IMR-90 (cell line): ENCODE data around the gene TGOLN2. TPM values are rescaled to one million over a fixed set of nuclear protein-coding genes. Genes with fewer than 3 reads are reported as not detected.

ENCODE experiments used
- ATAC-seq: fragments of 200-7000 bp; cut with Tn5 transposase; 2 replicates; pipeline ENCODE4 v1.9.1; 2020; ENCODE audit warnings: low read depth, mild to moderate bottlenecking, moderate library complexity
- BruUV-seq: library from RNA; stranded (reverse); fragments of 400-500 nt; replicated peaks from 2 replicates; lab custom pipeline; 2021; lab: Mats Ljungman, UMichigan
- CTCF ChIA-PET: fragments of 300-600 bp; formaldehyde crosslinking; extraction: SDS; loops from one replicate; lab custom pipeline; 2021; ENCODE audit warnings: antibody characterized with exemption; lab: Yijun Ruan, JAX
- POLR2A ChIA-PET: fragments of 300-600 bp; sonication (Branson Sonifier 250); formaldehyde crosslinking; loops from one replicate; lab custom pipeline; 2022; ENCODE audit warnings: antibody characterized with exemption; ENCODE audit not compliant: unreplicated experiment; lab: Charles Lee
- DNase-seq: peaks from one replicate; pipeline ENCODE4 v3.0.0; 2013
- H2AFZ ChIP-seq: replicated peaks from 2 replicates; pipeline ENCODE3; 2013; ENCODE audit warnings: low read length, mild to moderate bottlenecking; ENCODE audit not compliant: poor library complexity
- H2AK5ac ChIP-seq: 2 replicates; pipeline ENCODE4 v1.6.1; 2013; ENCODE audit warnings: low read depth, low read length, inconsistent platforms
- H2AK9ac ChIP-seq: replicated peaks from 2 replicates; pipeline ENCODE3; 2013; ENCODE audit warnings: mild to moderate bottlenecking, low read depth, low read length, moderate library complexity; ENCODE audit not compliant: poor library complexity
- H2BK120ac ChIP-seq: 2 replicates; pipeline ENCODE4 v1.6.1; 2013; ENCODE audit warnings: low read depth, low read length, inconsistent platforms
- H2BK15ac ChIP-seq: 3 replicates; pipeline ENCODE4 v1.6.1; 2013; ENCODE audit warnings: low read depth, low read length, inconsistent platforms
- H2BK20ac ChIP-seq: 2 replicates; pipeline ENCODE4 v1.6.1; 2013; ENCODE audit warnings: low read depth, mild to moderate bottlenecking, inconsistent platforms, low read length, moderate library complexity
- H2BK5ac ChIP-seq: 2 replicates; pipeline ENCODE4 v1.6.1; 2013; ENCODE audit warnings: mild to moderate bottlenecking, low read depth, low read length, inconsistent platforms; ENCODE audit not compliant: poor library complexity, severe bottlenecking
- H3K14ac ChIP-seq: replicated peaks from 2 replicates; pipeline ENCODE4 v1.6.1; 2013; ENCODE audit warnings: low read depth, low read length, inconsistent platforms
- H3K18ac ChIP-seq: 2 replicates; pipeline ENCODE4 v1.6.1; 2013; ENCODE audit warnings: low read depth, low read length, control low read depth
- H3K23ac ChIP-seq: 2 replicates; pipeline ENCODE4 v1.6.1; 2013; ENCODE audit warnings: low read depth, low read length, inconsistent platforms
- H3K27ac ChIP-seq: 2 replicates; pipeline ENCODE4 v1.5.1; 2013; ENCODE audit warnings: mild to moderate bottlenecking, control low read depth, low read length; ENCODE audit not compliant: insufficient read depth
- H3K27me3 ChIP-seq: 2 replicates; pipeline ENCODE4 v1.6.1; 2013; ENCODE audit warnings: low read length; ENCODE audit not compliant: control insufficient read depth, insufficient read depth
- H3K36me3 ChIP-seq: 2 replicates; pipeline ENCODE4 v1.6.1; 2013; ENCODE audit warnings: low read length, mixed read lengths; ENCODE audit not compliant: control insufficient read depth, insufficient read depth
- H3K4ac ChIP-seq: 2 replicates; pipeline ENCODE4 v1.6.1; 2013; ENCODE audit warnings: low read depth, low read length, inconsistent platforms
- H3K4me1 ChIP-seq: 2 replicates; pipeline ENCODE4 v1.6.1; 2013; ENCODE audit warnings: low read length, mixed read lengths; ENCODE audit not compliant: control insufficient read depth, insufficient read depth
- H3K4me2 ChIP-seq: 2 replicates; pipeline ENCODE4 v1.6.1; 2013; ENCODE audit warnings: low read depth, mild to moderate bottlenecking, control low read depth, low read length, moderate library complexity
- H3K4me3 ChIP-seq: 2 replicates; pipeline ENCODE4 v1.5.1; 2013; ENCODE audit warnings: low read depth, mild to moderate bottlenecking, control low read depth, low read length, moderate library complexity; ENCODE audit not compliant: insufficient read depth
- H3K56ac ChIP-seq: 2 replicates; pipeline ENCODE4 v1.6.1; 2013; ENCODE audit warnings: low read length, inconsistent platforms; ENCODE audit not compliant: insufficient read depth; ENCODE audit errors: extremely low read depth
- H3K79me1 ChIP-seq, 2 experiments: 2 replicates each; pipeline ENCODE4 v1.6.1; 2013; ENCODE audit warnings: low read length in 2 of 2, inconsistent platforms in 1 of 2, low read depth in 1 of 2
- H3K9ac ChIP-seq: 2 replicates; pipeline ENCODE4 v1.6.1; 2013; ENCODE audit warnings: low read depth, low read length, control low read depth
- H3K9me1 ChIP-seq: 2 replicates; pipeline ENCODE4 v1.6.1; 2013; ENCODE audit warnings: low read length, inconsistent platforms; ENCODE audit not compliant: insufficient read depth
- H3K9me3 ChIP-seq: 2 replicates; pipeline ENCODE4 v1.6.1; 2013; ENCODE audit warnings: low read length; ENCODE audit not compliant: control insufficient read depth, insufficient read depth
- H4K20me1 ChIP-seq: 2 replicates; pipeline ENCODE4 v1.6.1; 2013; ENCODE audit warnings: low read length, inconsistent platforms; ENCODE audit not compliant: insufficient read depth
- H4K5ac ChIP-seq: 2 replicates; pipeline ENCODE4 v1.6.1; 2013; ENCODE audit warnings: mild to moderate bottlenecking, low read depth, low read length, control low read depth
- H4K8ac ChIP-seq, 2 experiments: 2 replicates each; pipeline ENCODE4 v1.6.1; 2013; ENCODE audit warnings: low read depth in 2 of 2, low read length in 2 of 2, control low read depth in 1 of 2, inconsistent platforms in 1 of 2
- H4K91ac ChIP-seq: 2 replicates; pipeline ENCODE4 v1.6.1; 2013; ENCODE audit warnings: low read depth, low read length, inconsistent platforms; ENCODE audit not compliant: insufficient read depth
- CEBPB ChIP-seq: IDR thresholded peaks from 2 replicates; pipeline ENCODE4 v1.6.1; 2012; ENCODE audit warnings: low read depth, low read length, improper control_type of control experiment
- ELK1 ChIP-seq: fragments of 150-350 bp; IDR thresholded peaks from 2 replicates; pipeline ENCODE4 v1.6.1; 2016; ENCODE audit warnings: low read depth, mild to moderate bottlenecking, low read length, moderate library complexity, borderline replicate concordance
- FOS ChIP-seq: fragments of 150-350 bp; IDR thresholded peaks from 2 replicates; pipeline ENCODE4 v1.6.1; 2016; ENCODE audit warnings: low read depth, low read length
- RCOR1 ChIP-seq: IDR thresholded peaks from 2 replicates; pipeline ENCODE4 v1.6.1; 2012; ENCODE audit warnings: mild to moderate bottlenecking, low read length, improper control_type of control experiment; ENCODE audit not compliant: insufficient replicate concordance
- RFX5 ChIP-seq: IDR thresholded peaks from 2 replicates; pipeline ENCODE4 v1.8.0; 2012; ENCODE audit warnings: low read depth, mild to moderate bottlenecking, low read length, moderate library complexity
- WGBS, 2 experiments: methylation state at CpG; one replicate each; pipeline versions ENCODE4 v1.1.5 to v1.1.7; 2013; ENCODE audit warnings: missing lambda C conversion rate in 2 of 2; ENCODE audit not compliant: insufficient read length in 1 of 2; ENCODE audit errors: extremely low coverage in 2 of 2; 5-methylcytosine and 5-hydroxymethylcytosine counted together
- dilution Hi-C: fragments of 300-500 bp; cut with HindIII; formaldehyde crosslinking; loops from one replicate; pipeline ENCODE4 v1.14.3; 2018; ENCODE audit warnings: low sequenced_read_pairs; ENCODE audit not compliant: unreplicated experiment
- in situ Hi-C: fragments of 300-500 bp; cut with MboI; formaldehyde crosslinking; loops from 3 replicates; pipeline ENCODE4 v1.14.3; 2019; ENCODE audit warnings: low sequenced_read_pairs, inconsistent platforms, mixed read lengths
- intact Hi-C: fragments of 100-400 bp; cut with micrococcal nuclease; formaldehyde crosslinking; loops from 2 replicates; pipeline ENCODE4 v1.10.0; 2022
- polyA plus RNA-seq, 3 experiments: library from polyadenylated mRNA; depleted of rRNA; stranded (reverse); fragments of >200 nt; gene quantifications; 2 replicates each; pipeline ENCODE4 v1.2.3, GENCODE V29; 2012; ENCODE audit warnings: low replicate concordance in 1 of 3
- total RNA-seq: library from RNA; depleted of rRNA; stranded (reverse); fragments of >200 nt; gene quantifications from 2 replicates; pipeline ENCODE4 v1.2.3, GENCODE V29; 2012

Gene TGOLN2
- total and polyA plus RNA-seq, 2 of the 4 experiments (the other 2 are of a cell fraction), result 57.7 to 92.3 TPM

- POLR2A ChIA-PET, result interaction anchor here (0.6 kb wide), 1 partner anchor 22 kb away, joined by 4 read pairs; the partner anchor contains the start of gene ELMOD3
- peak overlapping the region; percentile 82 for H2AK9ac ChIP-seq
- no peak overlapping the region for H2BK20ac ChIP-seq
- peaks cover 6% of the 10 kb centered on the region for H3K9me1 ChIP-seq
- peak overlapping the region; percentile 23; the same call in 1 of the 2 replicates for H2BK120ac ChIP-seq
- H3K4ac ChIP-seq, result no peak overlapping the region
- WGBS, 2 experiments, result 92% methylated on average over 9 of the region's 11 CpGs; no CpG with 5 or more reads in 1 of the 2 experiments
- no peak overlapping the region for H3K4me3 ChIP-seq
- H2BK15ac ChIP-seq, result no peak overlapping the region
- in situ Hi-C loops (no loop called here), intact Hi-C loops (no loop called here), dilution Hi-C loops (no loop called here)
- 0 out of 4 replicates have a peak, but pooled peaks cover 0 to 4% of the 10 kb centered on the region in 2 experiments for H3K79me1 ChIP-seq
- H3K18ac ChIP-seq, result no peak overlapping the region
- TF ChIP-seq FOS, result no peak
- TF ChIP-seq ELK1, result no peak
- no peak for TF ChIP-seq CEBPB
- no peak for TF ChIP-seq RCOR1
- no peak for TF ChIP-seq RFX5
- H3K9ac ChIP-seq, result no peak overlapping the region
- H3K27ac ChIP-seq, result peak overlapping the region; percentile 42; the same call in 1 of the 2 replicates
- H3K56ac ChIP-seq, result no peak overlapping the region; the same call in 1 of the 2 replicates
- no peak overlapping the region for H4K8ac ChIP-seq
- no peaks in the 10 kb centered on the region for H3K27me3 ChIP-seq
- CTCF ChIA-PET, result no interaction called here
- no peak overlapping the region for H3K14ac ChIP-seq
- BruUV-seq, result no TSS peak
- peak overlapping the region; percentile 29 for H2AFZ ChIP-seq
- DNase-seq (no peak), ATAC-seq (peak; percentile 47; the same call in 1 of the 2 replicates)
- peaks cover 9% of the 10 kb centered on the region for H3K36me3 ChIP-seq
- H2BK5ac ChIP-seq, result no peak overlapping the region
- H3K4me2 ChIP-seq, result no peak overlapping the region
- H4K20me1 ChIP-seq, result no peaks in the 10 kb centered on the region; the same call in 1 of the 2 replicates
- no peak overlapping the region for H4K5ac ChIP-seq
- H3K4me1 ChIP-seq, result peaks cover 11% of the 10 kb centered on the region
- no peak overlapping the region for H3K23ac ChIP-seq
- peak overlapping the region; percentile 39; the same call in 1 of the 2 replicates for H2AK5ac ChIP-seq
- H4K91ac ChIP-seq, result no peak overlapping the region
- no peaks in the 10 kb centered on the region for H3K9me3 ChIP-seq
These were observed 49.3 kb upstream of the TGOLN2 start for GRCh38 chr2:85377083-85377482.
